ENCODE results near the gene ZNF280B. TPM values are rescaled to one million over a fixed set of nuclear protein-coding genes. Genes with fewer than 3 reads are reported as not detected.
"Not testable (repeated sequence)": the region's sequence is repeated elsewhere in the genome, so short reads cannot be mapped to it uniquely, and the experiment has no call there.

The ZNF280B gene
- polyA plus RNA-seq, 3 donors from 2014 or later, result 0.18 to 1.1 (median 0.34) TPM

DNA sequence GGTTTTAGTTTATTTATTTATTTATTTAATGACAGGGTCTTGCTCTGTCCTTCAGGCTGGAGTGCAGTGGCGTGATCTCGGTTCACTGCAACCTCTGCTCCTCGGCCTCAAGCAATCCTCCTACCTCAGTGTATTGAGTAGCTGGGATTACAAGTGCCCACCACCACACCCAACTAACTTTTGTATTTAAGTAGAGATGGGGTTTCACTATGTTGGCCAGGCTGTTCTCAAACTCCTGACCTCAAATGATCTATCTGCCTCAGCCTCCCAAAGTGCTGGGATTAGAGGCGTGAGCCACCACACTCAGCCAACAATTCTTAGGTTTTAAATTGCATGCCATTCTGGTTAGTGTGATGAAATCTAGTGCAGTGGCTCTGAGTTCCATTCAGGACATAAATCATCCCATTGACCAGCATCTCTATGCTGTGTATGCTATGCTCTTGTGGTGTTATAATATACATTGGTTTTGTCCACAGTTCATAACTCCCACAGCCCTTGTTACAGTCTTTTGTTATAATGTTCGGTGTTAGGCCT is 28.5 kb downstream of the ZNF280B start:
- H3K9me3 Mint-ChIP-seq, result no peaks in the 10 kb centered on the region
- no peak overlapping the region for H3K4me3 Mint-ChIP-seq
- no peaks in the 10 kb centered on the region for H3K4me1 Mint-ChIP-seq
- H3K27ac Mint-ChIP-seq, result no peak overlapping the region
- DNase-seq, result no peak
- H3K27me3 Mint-ChIP-seq (ENCODE audit: low read depth in 3 of 3), result peaks cover 0 to 3% (median 2%) of the 10 kb centered on the region in 3 donors
- peaks cover 0 to 4% (median 0%) of the 10 kb centered on the region in 3 donors for H3K36me3 Mint-ChIP-seq

DNA sequence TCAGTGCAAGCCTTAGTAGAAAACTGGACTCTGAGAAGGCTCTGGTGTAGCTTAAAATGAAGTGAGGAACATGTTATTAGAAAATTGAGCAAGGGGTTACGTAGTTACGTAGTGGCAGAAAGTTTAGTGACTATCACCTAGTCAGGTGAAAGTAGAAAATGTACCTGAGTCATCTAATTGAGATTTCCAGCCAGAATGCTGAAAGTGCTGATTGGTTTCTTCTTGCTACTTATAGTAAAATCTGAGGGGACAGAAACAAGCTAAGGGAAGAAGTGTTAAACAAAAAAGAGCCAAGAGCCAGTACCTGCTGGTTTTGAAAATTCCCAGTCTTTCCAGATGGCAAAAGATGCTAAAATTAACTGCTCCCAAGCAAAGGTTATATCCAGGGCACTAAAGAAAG is 29.4 kb downstream of the ZNF280B start:
- no peak overlapping the region for H3K27ac Mint-ChIP-seq

GRCh38 chr22:22478470-22478869 is 30.1 kb downstream of the ZNF280B start:
- Mint-ChIP-seq H3K4me1 (no peaks in the 10 kb centered on the region), H3K27ac (no peak overlapping the region)

More for the DNA sequence above, 29.4 kb downstream of the ZNF280B start:
- no peak overlapping the region for H3K4me3 Mint-ChIP-seq
- no peaks in the 10 kb centered on the region for H3K9me3 Mint-ChIP-seq
- H3K36me3 Mint-ChIP-seq, result no peaks in the 10 kb centered on the region
- H3K4me1 Mint-ChIP-seq, result no peaks in the 10 kb centered on the region
- peaks cover 0 to 3% (median 2%) of the 10 kb centered on the region in 3 donors for H3K27me3 Mint-ChIP-seq (ENCODE audit: low read depth in 3 of 3)
- no peak for DNase-seq

GRCh38 chr22:22474733-22475132 is 33.8 kb downstream of the ZNF280B start:
- peaks cover 1 to 8% (median 2%) of the 10 kb centered on the region in 3 donors for H3K27me3 Mint-ChIP-seq (ENCODE audit: low read depth in 3 of 3)
- H3K36me3 Mint-ChIP-seq, result peaks cover 0 to 3% (median 0%) of the 10 kb centered on the region in 3 donors
- H3K4me3 Mint-ChIP-seq, result no peak overlapping the region
- H3K27ac Mint-ChIP-seq, result no peak overlapping the region
- H3K9me3 Mint-ChIP-seq, result peaks cover 1 to 3% (median 2%) of the 10 kb centered on the region in 6 donors
- no peak for DNase-seq
- H3K4me1 Mint-ChIP-seq, result no peaks in the 10 kb centered on the region

More at GRCh38 chr22:22478470-22478869, 30.1 kb downstream of the ZNF280B start:
- no peaks in the 10 kb centered on the region for H3K9me3 Mint-ChIP-seq
- no peaks in the 10 kb centered on the region for H3K36me3 Mint-ChIP-seq
- no peak for DNase-seq
- H3K4me3 Mint-ChIP-seq, result no peak overlapping the region
- H3K27me3 Mint-ChIP-seq (ENCODE audit: low read depth in 3 of 3), result peaks cover 0 to 3% (median 2%) of the 10 kb centered on the region in 3 donors

DNA sequence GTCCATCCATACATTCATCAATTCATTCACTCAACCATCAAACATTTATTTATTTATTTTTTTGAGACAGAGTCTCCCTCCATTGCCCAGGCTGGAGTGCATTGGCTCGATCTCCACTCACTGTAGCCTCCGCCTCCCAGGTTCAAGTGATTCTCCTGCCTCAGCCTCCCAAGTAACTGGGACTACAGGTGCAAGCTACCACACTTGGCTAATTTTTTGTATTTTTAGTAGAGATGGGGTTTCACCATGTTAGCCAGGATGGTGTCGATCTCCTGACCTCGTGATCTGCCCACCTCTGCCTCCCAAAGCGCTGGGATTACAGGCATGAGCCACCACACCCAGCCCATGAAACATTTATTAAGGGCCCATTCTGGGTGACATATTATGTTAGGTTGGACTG is 37.4 kb downstream of the ZNF280B start:
- H3K4me3 Mint-ChIP-seq, H3K27ac Mint-ChIP-seq, DNase-seq, H3K4me1 Mint-ChIP-seq, H3K36me3 Mint-ChIP-seq: not testable (repeated sequence)
- H3K9me3 Mint-ChIP-seq, result peaks cover 12 to 29% (median 20%) of the 10 kb centered on the region in 6 donors
- peaks cover 1 to 10% (median 9%) of the 10 kb centered on the region in 3 donors for H3K27me3 Mint-ChIP-seq (ENCODE audit: low read depth in 3 of 3)

- Mint-ChIP-seq H3K9me3 (peaks cover 12 to 29% (median 20%) of the 10 kb centered on the region in 6 donors), H3K27me3 (ENCODE audit: low read depth in 3 of 3) (peaks cover 0 to 14% (median 11%) of the 10 kb centered on the region in 3 donors), H3K36me3 (peaks cover 0 to 6% (median 6%) of the 10 kb centered on the region in 3 donors), H3K27ac (no peak overlapping the region), H3K4me3 (no peak overlapping the region), H3K4me1 (no peaks in the 10 kb centered on the region)
- no peak for DNase-seq
These were observed 39.0 kb downstream of the ZNF280B start for GRCh38 chr22:22469527-22469926.

DNA sequence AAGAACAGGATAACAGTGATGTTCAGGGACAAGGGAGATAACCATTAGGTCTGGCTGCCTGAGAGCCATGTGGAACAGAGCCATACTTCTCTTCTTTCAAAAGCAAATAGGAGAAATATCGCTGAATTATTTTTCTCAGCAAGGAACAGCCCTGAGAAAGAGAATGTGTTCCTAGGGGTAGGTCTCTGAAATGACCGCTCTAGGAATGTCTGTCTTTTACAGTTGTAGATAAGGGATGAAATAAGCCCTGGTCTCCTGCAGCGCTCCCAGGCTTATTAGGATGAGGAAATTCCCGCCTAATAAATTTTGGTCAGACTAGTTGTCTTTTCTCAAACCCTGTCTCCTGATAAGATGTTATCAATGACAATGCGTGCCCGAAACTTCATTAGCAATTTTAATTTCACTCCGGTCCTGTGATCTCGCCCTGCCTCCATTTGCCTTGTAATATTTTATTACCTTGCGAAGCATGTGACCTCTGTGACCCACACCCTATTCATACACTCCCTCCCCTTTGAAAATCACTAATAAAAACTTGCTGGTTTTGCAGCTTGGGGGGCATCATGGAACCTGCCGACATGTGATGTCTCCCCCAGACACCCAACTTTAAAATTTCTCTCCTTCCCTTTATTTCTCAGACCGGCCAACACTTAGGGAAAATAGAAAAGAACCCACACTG is 39.6 kb downstream of the ZNF280B start:
- not testable (repeated sequence) for DNase-seq, H3K4me1 Mint-ChIP-seq, H3K36me3 Mint-ChIP-seq, H3K4me3 Mint-ChIP-seq, H3K27ac Mint-ChIP-seq
- Mint-ChIP-seq H3K27me3 (ENCODE audit: low read depth in 3 of 3) (peaks cover 2 to 17% (median 15%) of the 10 kb centered on the region in 3 donors), H3K9me3 (peaks cover 12 to 29% (median 20%) of the 10 kb centered on the region in 6 donors)

GRCh38 chr22:22467112-22467511 is 41.4 kb downstream of the ZNF280B start:
- Mint-ChIP-seq H3K4me3 (no peak overlapping the region), H3K27ac (no peak overlapping the region), H3K36me3 (peaks cover 0 to 6% (median 6%) of the 10 kb centered on the region in 3 donors), H3K4me1 (no peaks in the 10 kb centered on the region), H3K9me3 (peaks cover 12 to 29% (median 20%) of the 10 kb centered on the region in 6 donors), H3K27me3 (ENCODE audit: low read depth in 3 of 3) (peaks cover 5 to 21% (median 12%) of the 10 kb centered on the region in 3 donors)
- no peak for DNase-seq

DNA sequence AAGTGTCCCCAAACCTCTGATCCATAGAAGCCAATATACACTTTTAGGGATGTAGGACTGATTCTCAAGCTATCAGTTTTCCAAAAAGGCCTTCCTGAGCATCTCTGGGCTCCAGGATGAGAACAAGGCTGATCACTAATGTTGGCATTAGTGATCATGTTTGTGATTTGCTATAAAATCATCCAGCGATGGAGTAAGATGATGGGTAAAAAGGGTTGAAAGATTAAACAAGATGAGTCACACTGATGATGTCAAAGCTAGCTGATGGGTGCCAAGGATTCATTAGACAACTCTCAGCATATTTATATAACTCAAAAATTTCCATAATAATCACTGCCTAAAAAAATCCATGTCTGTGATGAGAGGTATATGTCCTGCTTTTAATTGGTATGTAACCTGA is 42.8 kb downstream of the ZNF280B start:
- peaks cover 5 to 24% (median 20%) of the 10 kb centered on the region in 3 donors for H3K27me3 Mint-ChIP-seq (ENCODE audit: low read depth in 3 of 3)
- H3K4me1 Mint-ChIP-seq, result no peaks in the 10 kb centered on the region
- no peak overlapping the region for H3K4me3 Mint-ChIP-seq
- no peak for DNase-seq
- H3K27ac Mint-ChIP-seq, result no peak overlapping the region
- peaks cover 16 to 30% (median 20%) of the 10 kb centered on the region in 6 donors for H3K9me3 Mint-ChIP-seq
- H3K36me3 Mint-ChIP-seq, result peaks cover 0 to 6% (median 6%) of the 10 kb centered on the region in 3 donors

GRCh38 chr22:22465094-22465602 is 43.4 kb downstream of the ZNF280B start:
- DNase-seq, result no peak
- H3K9me3 Mint-ChIP-seq, result peaks cover 15 to 35% (median 23%) of the 10 kb centered on the region in 6 donors
- H3K27ac Mint-ChIP-seq, result no peak overlapping the region
- no peaks in the 10 kb centered on the region for H3K4me1 Mint-ChIP-seq
- H3K4me3 Mint-ChIP-seq, result no peak overlapping the region
- H3K36me3 Mint-ChIP-seq, result peaks cover 0 to 9% (median 6%) of the 10 kb centered on the region in 3 donors
- peaks cover 5 to 24% (median 22%) of the 10 kb centered on the region in 3 donors for H3K27me3 Mint-ChIP-seq (ENCODE audit: low read depth in 3 of 3)

- no peak overlapping the region for H3K27ac Mint-ChIP-seq
- H3K36me3 Mint-ChIP-seq, result peaks cover 0 to 6% (median 5%) of the 10 kb centered on the region in 3 donors
- peaks cover 15 to 35% (median 25%) of the 10 kb centered on the region in 6 donors for H3K9me3 Mint-ChIP-seq
- no peak for DNase-seq
- H3K4me1 Mint-ChIP-seq, result no peaks in the 10 kb centered on the region
- H3K4me3 Mint-ChIP-seq, result no peak overlapping the region
- peaks cover 5 to 22% (median 21%) of the 10 kb centered on the region in 3 donors for H3K27me3 Mint-ChIP-seq (ENCODE audit: low read depth in 3 of 3)
These were observed 43.9 kb downstream of the ZNF280B start for GRCh38 chr22:22464541-22465054.

DNA sequence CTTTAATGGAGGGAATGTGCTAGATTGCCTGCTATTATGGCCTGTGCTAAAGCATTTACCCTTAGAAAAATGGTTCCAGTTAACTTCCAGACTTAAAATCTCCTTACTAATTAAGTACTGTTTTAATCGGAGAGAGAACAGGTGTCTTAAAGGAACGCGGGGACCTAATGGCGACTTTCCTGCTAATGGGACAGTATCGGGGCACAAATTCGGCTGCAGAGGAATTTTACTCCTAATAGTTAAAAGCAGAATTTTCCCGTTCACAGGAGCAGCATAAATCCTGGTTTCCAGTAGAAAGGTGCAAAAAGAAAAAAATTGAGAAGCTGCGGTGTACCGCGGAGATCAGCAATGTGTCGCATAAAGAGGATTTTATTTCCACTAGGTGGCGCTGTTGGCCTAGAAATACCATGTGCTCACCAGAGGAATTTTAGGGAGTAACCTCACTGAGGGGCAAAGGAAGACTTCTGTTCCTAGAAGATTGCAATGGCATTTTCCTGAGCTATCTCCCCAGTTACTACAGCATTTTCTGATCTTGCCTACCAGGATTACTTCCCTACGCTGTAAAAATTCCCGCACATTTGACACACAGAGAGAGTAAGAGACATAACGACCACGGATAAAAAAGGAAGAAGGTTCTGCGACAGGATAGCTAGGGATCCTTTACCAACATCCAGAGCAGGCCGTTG is 44.5 kb downstream of the ZNF280B start:
- Mint-ChIP-seq H3K9me3 (peaks cover 11 to 35% (median 25%) of the 10 kb centered on the region in 6 donors), H3K27ac (no peak overlapping the region), H3K27me3 (ENCODE audit: low read depth in 3 of 3) (peaks cover 5 to 20% (median 15%) of the 10 kb centered on the region in 3 donors), H3K36me3 (peaks cover 1 to 5% (median 2%) of the 10 kb centered on the region in 3 donors), H3K4me1 (no peaks in the 10 kb centered on the region), H3K4me3 (no peak overlapping the region)
- peak; percentile 24 to 40 (median 32) for DNase-seq

DNA sequence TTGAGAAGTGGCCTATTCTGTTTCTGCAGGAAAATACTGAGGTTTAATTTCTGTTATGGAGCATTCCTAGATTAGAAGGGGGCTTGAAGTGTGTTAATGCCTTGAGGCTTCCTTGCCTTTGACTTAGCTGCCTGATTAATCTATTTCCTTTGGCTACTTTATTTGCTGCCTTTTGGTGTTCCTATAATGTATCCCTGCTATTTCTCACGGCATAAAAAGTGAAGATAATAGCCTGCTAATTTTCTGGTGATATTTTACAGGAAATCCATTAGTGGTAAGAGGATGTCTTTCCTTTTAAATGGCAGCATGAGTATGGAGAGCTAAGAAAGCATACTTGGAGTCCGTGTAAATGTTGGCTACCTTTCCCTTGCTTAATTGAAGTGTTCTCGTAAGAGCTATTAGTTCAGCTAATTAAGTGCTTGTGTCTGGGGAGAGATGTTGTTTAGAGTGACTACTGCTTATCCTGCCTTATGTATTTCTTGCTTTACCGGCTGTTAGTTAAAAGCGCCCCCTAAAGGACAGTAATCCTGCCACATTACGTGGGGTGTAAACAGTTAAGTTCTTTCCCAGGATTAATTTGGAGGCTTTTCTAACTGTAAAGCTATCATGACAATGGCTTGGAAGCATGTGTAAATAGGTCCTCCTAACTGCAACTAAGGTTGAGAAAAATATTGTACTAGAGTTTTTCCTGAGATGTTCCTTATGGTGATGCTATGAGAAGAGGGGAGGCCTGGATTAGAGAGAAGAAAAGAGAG is 45.6 kb downstream of the ZNF280B start:
- Mint-ChIP-seq H3K27me3 (ENCODE audit: low read depth in 3 of 3) (peaks cover 9 to 20% (median 15%) of the 10 kb centered on the region in 3 donors), H3K4me1 (no peaks in the 10 kb centered on the region), H3K36me3 (peaks cover 0 to 12% (median 8%) of the 10 kb centered on the region in 3 donors), H3K9me3 (peaks cover 12 to 35% (median 30%) of the 10 kb centered on the region in 6 donors), H3K27ac (no peak overlapping the region), H3K4me3 (no peak overlapping the region)
- DNase-seq, result no peak
